GM12878 (cell line): Measurements from ENCODE around the gene C19orf33. TPM values are rescaled to one million over a fixed set of nuclear protein-coding genes. Genes with fewer than 3 reads are reported as not detected.

Experiments
- ATAC-seq: fragments of 200-7000 bp; cut with Tn5 transposase; 3 replicates; pipeline ENCODE4 v1.9.1; 2020; ENCODE audit warnings: mild to moderate bottlenecking, moderate library complexity
- BruUV-seq: library from RNA; stranded (reverse); fragments of 400-500 nt; replicated peaks from 2 replicates; lab custom pipeline; 2021; lab: Mats Ljungman, UMichigan
- CTCF ChIA-PET: fragments of 300-600 bp; sonication (Branson Sonifier 250); formaldehyde crosslinking; extraction: SDS; loops from one replicate; lab custom pipeline; 2021; ENCODE audit warnings: inconsistent platforms; lab: Yijun Ruan, JAX
- POLR2A ChIA-PET: fragments of 350-600 bp; formaldehyde crosslinking; extraction: SDS; loops from one replicate; lab custom pipeline; 2021; ENCODE audit warnings: inconsistent platforms; lab: Charles Lee
- RAD21 ChIA-PET: fragments of 300-600 bp; sonication (Branson Sonifier 250); formaldehyde crosslinking; loops from one replicate; lab custom pipeline; 2023; ENCODE audit warnings: antibody characterized with exemption; ENCODE audit not compliant: unreplicated experiment; lab: Charles Lee
- SMC1A ChIA-PET: fragments of 300-600 bp; sonication (Branson Sonifier 250); formaldehyde crosslinking; loops from one replicate; lab custom pipeline; 2023; ENCODE audit not compliant: unreplicated experiment, uncharacterized antibody; lab: Charles Lee
- DNase-seq: peaks from one replicate; pipeline ENCODE4 v3.0.0-alpha.2; 2011; ENCODE audit warnings: low read depth, low spot score
- FAIRE-seq: peaks from 3 replicates; lab custom pipeline; 2011; peaks lifted over from hg19 to GRCh38; lab: Jason Lieb, UNC
- H2AFZ ChIP-seq: 2 replicates; pipeline ENCODE4 v1.6.0; 2011; ENCODE audit warnings: low read depth, low read length, control low read depth; ENCODE audit not compliant: control insufficient read depth
- H3K27ac ChIP-seq: 2 replicates; pipeline ENCODE4 v1.5.1; 2011; ENCODE audit warnings: control low read depth; ENCODE audit not compliant: control insufficient read depth, insufficient read depth
- H3K27me3 ChIP-seq, 2 experiments: replicated peaks in 1 of 2; 2 replicates each; pipeline versions ENCODE4 v1.6.0 to v1.6.1; 2011; ENCODE audit warnings: low read length in 1 of 2; ENCODE audit not compliant: control insufficient read depth in 2 of 2, insufficient read depth in 2 of 2
- H3K36me3 ChIP-seq, 2 experiments: 2 replicates each; pipeline ENCODE4 v1.5.1; 2011; ENCODE audit warnings: low read length in 1 of 2; ENCODE audit not compliant: control insufficient read depth in 2 of 2, insufficient read depth in 2 of 2
- H3K4me1 ChIP-seq: 2 replicates; pipeline ENCODE4 v1.6.1; 2011; ENCODE audit warnings: mild to moderate bottlenecking, low read length, moderate library complexity, mixed read lengths; ENCODE audit not compliant: control insufficient read depth, insufficient read depth
- H3K4me2 ChIP-seq: 2 replicates; pipeline ENCODE4 v1.6.0; 2011; ENCODE audit warnings: control low read depth; ENCODE audit not compliant: control insufficient read depth, insufficient read depth
- H3K4me3 ChIP-seq: fragments of 200-600 bp; sonication (generic); 2 replicates; pipeline ENCODE4 v1.5.1; 2016
- H3K79me2 ChIP-seq: 2 replicates; pipeline ENCODE4 v1.6.0; 2011; ENCODE audit warnings: low read length; ENCODE audit not compliant: control insufficient read depth, insufficient read depth
- H3K9ac ChIP-seq: 2 replicates; pipeline ENCODE4 v1.8.0; 2011; ENCODE audit warnings: low read length, control low read depth, mixed read lengths; ENCODE audit not compliant: control insufficient read depth, insufficient read depth
- H3K9me3 ChIP-seq: replicated peaks from 3 replicates; pipeline ENCODE4 v1.5.1; 2011; ENCODE audit warnings: mild to moderate bottlenecking, low read length; ENCODE audit not compliant: control insufficient read depth, insufficient read depth
- H4K20me1 ChIP-seq: 2 replicates; pipeline ENCODE4 v1.6.0; 2011; ENCODE audit not compliant: control insufficient read depth, insufficient read depth
- EGR1 ChIP-seq, 2 experiments: IDR thresholded peaks; 1 replicate in 1 of 2; 2 replicates in 1 of 2; pipeline ENCODE4 v1.6.1; 2011 to 2012; ENCODE audit warnings: low read depth in 2 of 2, low read length in 2 of 2, borderline replicate concordance in 1 of 2, mild to moderate bottlenecking in 1 of 2, moderate library complexity in 1 of 2
- MTA2 ChIP-seq: fragments of 450-650 bp; IDR thresholded peaks from 2 replicates; pipeline ENCODE4 v1.6.1; 2016; ENCODE audit warnings: low read depth, mild to moderate bottlenecking, moderate library complexity
- MYB ChIP-seq: fragments of 150-350 bp; IDR thresholded peaks from 2 replicates; pipeline ENCODE4 v1.6.1; 2014; ENCODE audit warnings: mild to moderate bottlenecking, low read depth, low read length, borderline replicate concordance
- SMC3 ChIP-seq: IDR thresholded peaks from 2 replicates; pipeline ENCODE4 v1.6.1; 2011; ENCODE audit warnings: low read length, improper control_type of control experiment, borderline replicate concordance
- SRF ChIP-seq, 2 experiments: IDR thresholded peaks; 2 replicates each; pipeline ENCODE4 v1.6.1; 2011; ENCODE audit warnings: low read depth in 2 of 2, low read length in 2 of 2, mild to moderate bottlenecking in 1 of 2, moderate library complexity in 1 of 2
- WGBS: methylation state at CpG from one replicate; pipeline ENCODE4 v1.1.6; 2016; ENCODE audit warnings: low lambda C conversion rate; ENCODE audit not compliant: insufficient replicate concordance, insufficient coverage; ENCODE audit errors: missing lambda C conversion rate; 5-methylcytosine and 5-hydroxymethylcytosine counted together
- in situ Hi-C: fragments of 300-500 bp; cut with MboI; formaldehyde crosslinking; loops from 9 replicates; pipeline ENCODE4 v1.14.3; 2018; ENCODE audit warnings: mixed read lengths
- intact Hi-C: fragments of 100-400 bp; cut with micrococcal nuclease; formaldehyde crosslinking; loops from one replicate; pipeline ENCODE4 v1.14.2; 2022; ENCODE audit not compliant: unreplicated experiment
- polyA plus RNA-seq, 11 experiments: library from polyadenylated mRNA; depleted of rRNA in 4 of 11; unstranded in 6 of 11; stranded (reverse) in 5 of 11; fragments of >200 nt; fragmentation: Nextera tagmentation in 4 of 11; fragmentation: Illumina TruSeq in 1 of 11; extraction: Ambion mirVana in 4 of 11; extraction: Trizol in 1 of 11; gene quantifications; 1 replicate in 1 of 11; 2 replicates in 10 of 11; pipeline versions ENCODE4 v1.2.1 to v1.2.3, GENCODE V29; 2011 to 2016; ENCODE audit warnings: inconsistent platforms in 2 of 11, missing spikeins in 2 of 11, low read depth in 1 of 11
- total RNA-seq, 4 experiments: library from RNA; depleted of rRNA in 3 of 4; stranded (reverse); fragments of >200 nt in 3 of 4; fragmentation: Illumina TruSeq in 1 of 4; extraction: Trizol in 1 of 4; gene quantifications; 2 replicates each; pipeline versions ENCODE4 v1.2.1 to v1.2.3, GENCODE V29; 2013 to 2021
- TF ChIP-seq, protein P1 (sequence below): fragments of 450-650 bp; IDR thresholded peaks from 2 replicates; pipeline ENCODE4 v1.6.1; 2014; ENCODE audit warnings: mild to moderate bottlenecking
- TF ChIP-seq, protein P2 (sequence below): fragments of 450-650 bp; conservative IDR thresholded peaks from 2 replicates; pipeline ENCODE4 v1.6.1; 2017; ENCODE audit warnings: mild to moderate bottlenecking, moderate library complexity
- TF ChIP-seq, protein P3 (sequence below): IDR thresholded peaks from 2 replicates; pipeline ENCODE4 v1.6.1; 2012; ENCODE audit warnings: improper control_type of control experiment, low read depth, low read length; ENCODE audit not compliant: insufficient replicate concordance
- TF ChIP-seq, protein P4 (sequence below): IDR thresholded peaks from 2 replicates; pipeline ENCODE4 v1.6.1; 2011; ENCODE audit warnings: low read depth, low read length, improper control_type of control experiment, borderline replicate concordance
- TF ChIP-seq, protein P5 (sequence below): IDR thresholded peaks from 2 replicates; pipeline ENCODE4 v1.6.1; 2012; ENCODE audit warnings: low read depth, low read length, improper control_type of control experiment

Gene C19orf33
- total and polyA plus RNA-seq, 10 of the 15 experiments (the other 5 are each of a cell fraction or from before 2014, with no cell fraction given): 0.28 to 0.45 TPM; not detected in 8

DNA sequence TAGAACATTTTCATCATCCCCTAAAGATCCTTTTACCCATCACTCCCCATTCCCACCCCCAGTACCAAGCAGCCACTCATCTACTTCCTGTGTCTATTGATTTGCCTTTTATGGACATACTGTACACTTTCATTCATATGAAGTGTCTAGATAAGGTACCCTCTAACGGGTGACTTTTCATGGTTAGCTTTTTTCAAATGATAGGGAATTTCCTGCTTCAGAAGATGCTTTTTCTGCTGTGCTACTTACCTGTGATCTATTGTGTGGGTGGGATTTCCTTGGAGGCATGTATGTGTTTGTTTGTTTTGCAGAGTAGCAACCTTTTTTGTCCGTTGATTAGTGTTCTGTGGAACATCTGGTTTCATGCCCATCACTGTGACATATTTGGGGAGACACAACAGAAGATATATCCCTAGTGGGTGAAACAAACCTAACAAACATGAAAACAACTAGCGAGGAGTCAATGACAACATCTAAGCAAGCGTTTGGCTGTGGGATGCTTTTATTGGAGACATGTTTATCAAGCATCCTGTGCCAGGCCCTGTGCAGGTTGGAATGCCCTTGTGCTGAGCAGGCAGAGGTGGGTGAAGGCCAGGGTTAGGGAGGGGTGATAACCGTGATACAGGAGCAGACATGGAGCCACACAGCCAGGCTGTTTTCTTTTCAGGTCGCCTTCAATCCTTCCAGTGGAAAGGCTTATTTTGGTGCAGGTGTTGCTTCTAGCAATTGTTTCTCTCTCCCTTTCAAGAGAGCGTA lies 22.1 kb upstream of the C19orf33 start:
- TF ChIP-seq, protein P1, sequence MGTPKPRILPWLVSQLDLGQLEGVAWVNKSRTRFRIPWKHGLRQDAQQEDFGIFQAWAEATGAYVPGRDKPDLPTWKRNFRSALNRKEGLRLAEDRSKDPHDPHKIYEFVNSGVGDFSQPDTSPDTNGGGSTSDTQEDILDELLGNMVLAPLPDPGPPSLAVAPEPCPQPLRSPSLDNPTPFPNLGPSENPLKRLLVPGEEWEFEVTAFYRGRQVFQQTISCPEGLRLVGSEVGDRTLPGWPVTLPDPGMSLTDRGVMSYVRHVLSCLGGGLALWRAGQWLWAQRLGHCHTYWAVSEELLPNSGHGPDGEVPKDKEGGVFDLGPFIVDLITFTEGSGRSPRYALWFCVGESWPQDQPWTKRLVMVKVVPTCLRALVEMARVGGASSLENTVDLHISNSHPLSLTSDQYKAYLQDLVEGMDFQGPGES: no peak
- TF ChIP-seq SRF (IDR thresholded peaks at IDR 0.05; ENCODE audit: low read depth in 2 of 2, low read length in 2 of 2) (peak; percentile 48 to 92), MTA2 (no peak), MYB (no peak), SMC3 (no peak), EGR1 (IDR thresholded peaks at IDR 0.05; ENCODE audit: borderline replicate concordance in 1 of 2, low read depth in 2 of 2, low read length in 2 of 2) (0 out of 3 replicates have a peak, but pooled peaks of 1 of the 2 experiments have one; percentile 9)
- TF ChIP-seq, protein P2, sequence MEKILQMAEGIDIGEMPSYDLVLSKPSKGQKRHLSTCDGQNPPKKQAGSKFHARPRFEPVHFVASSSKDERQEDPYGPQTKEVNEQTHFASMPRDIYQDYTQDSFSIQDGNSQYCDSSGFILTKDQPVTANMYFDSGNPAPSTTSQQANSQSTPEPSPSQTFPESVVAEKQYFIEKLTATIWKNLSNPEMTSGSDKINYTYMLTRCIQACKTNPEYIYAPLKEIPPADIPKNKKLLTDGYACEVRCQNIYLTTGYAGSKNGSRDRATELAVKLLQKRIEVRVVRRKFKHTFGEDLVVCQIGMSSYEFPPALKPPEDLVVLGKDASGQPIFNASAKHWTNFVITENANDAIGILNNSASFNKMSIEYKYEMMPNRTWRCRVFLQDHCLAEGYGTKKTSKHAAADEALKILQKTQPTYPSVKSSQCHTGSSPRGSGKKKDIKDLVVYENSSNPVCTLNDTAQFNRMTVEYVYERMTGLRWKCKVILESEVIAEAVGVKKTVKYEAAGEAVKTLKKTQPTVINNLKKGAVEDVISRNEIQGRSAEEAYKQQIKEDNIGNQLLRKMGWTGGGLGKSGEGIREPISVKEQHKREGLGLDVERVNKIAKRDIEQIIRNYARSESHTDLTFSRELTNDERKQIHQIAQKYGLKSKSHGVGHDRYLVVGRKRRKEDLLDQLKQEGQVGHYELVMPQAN: no peak
- TF ChIP-seq, protein P3, sequence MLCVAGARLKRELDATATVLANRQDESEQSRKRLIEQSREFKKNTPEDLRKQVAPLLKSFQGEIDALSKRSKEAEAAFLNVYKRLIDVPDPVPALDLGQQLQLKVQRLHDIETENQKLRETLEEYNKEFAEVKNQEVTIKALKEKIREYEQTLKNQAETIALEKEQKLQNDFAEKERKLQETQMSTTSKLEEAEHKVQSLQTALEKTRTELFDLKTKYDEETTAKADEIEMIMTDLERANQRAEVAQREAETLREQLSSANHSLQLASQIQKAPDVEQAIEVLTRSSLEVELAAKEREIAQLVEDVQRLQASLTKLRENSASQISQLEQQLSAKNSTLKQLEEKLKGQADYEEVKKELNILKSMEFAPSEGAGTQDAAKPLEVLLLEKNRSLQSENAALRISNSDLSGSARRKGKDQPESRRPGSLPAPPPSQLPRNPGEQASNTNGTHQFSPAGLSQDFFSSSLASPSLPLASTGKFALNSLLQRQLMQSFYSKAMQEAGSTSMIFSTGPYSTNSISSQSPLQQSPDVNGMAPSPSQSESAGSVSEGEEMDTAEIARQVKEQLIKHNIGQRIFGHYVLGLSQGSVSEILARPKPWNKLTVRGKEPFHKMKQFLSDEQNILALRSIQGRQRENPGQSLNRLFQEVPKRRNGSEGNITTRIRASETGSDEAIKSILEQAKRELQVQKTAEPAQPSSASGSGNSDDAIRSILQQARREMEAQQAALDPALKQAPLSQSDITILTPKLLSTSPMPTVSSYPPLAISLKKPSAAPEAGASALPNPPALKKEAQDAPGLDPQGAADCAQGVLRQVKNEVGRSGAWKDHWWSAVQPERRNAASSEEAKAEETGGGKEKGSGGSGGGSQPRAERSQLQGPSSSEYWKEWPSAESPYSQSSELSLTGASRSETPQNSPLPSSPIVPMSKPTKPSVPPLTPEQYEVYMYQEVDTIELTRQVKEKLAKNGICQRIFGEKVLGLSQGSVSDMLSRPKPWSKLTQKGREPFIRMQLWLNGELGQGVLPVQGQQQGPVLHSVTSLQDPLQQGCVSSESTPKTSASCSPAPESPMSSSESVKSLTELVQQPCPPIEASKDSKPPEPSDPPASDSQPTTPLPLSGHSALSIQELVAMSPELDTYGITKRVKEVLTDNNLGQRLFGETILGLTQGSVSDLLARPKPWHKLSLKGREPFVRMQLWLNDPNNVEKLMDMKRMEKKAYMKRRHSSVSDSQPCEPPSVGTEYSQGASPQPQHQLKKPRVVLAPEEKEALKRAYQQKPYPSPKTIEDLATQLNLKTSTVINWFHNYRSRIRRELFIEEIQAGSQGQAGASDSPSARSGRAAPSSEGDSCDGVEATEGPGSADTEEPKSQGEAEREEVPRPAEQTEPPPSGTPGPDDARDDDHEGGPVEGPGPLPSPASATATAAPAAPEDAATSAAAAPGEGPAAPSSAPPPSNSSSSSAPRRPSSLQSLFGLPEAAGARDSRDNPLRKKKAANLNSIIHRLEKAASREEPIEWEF: no peak
- TF ChIP-seq, protein P4, sequence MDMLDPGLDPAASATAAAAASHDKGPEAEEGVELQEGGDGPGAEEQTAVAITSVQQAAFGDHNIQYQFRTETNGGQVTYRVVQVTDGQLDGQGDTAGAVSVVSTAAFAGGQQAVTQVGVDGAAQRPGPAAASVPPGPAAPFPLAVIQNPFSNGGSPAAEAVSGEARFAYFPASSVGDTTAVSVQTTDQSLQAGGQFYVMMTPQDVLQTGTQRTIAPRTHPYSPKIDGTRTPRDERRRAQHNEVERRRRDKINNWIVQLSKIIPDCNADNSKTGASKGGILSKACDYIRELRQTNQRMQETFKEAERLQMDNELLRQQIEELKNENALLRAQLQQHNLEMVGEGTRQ: no peak
- TF ChIP-seq, protein P5, sequence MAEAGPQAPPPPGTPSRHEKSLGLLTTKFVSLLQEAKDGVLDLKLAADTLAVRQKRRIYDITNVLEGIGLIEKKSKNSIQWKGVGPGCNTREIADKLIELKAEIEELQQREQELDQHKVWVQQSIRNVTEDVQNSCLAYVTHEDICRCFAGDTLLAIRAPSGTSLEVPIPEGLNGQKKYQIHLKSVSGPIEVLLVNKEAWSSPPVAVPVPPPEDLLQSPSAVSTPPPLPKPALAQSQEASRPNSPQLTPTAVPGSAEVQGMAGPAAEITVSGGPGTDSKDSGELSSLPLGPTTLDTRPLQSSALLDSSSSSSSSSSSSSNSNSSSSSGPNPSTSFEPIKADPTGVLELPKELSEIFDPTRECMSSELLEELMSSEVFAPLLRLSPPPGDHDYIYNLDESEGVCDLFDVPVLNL: no peak
- no TSS peak for BruUV-seq
- H2AFZ ChIP-seq: no peak overlapping the region

More for the DNA sequence above, 22.1 kb upstream of the C19orf33 start:
- Histone ChIP-seq H3K9ac (no peak overlapping the region), H3K4me2 (no peak overlapping the region), H3K4me1 (peaks cover 8% of the 10 kb centered on the region), H3K27ac (no peak overlapping the region), H3K36me3 (no peaks in the 10 kb centered on the region), H3K4me3 (no peak overlapping the region), H3K27me3 (no peaks in the 10 kb centered on the region; a peak in 1 of 4 replicates), H3K9me3 (no peaks in the 10 kb centered on the region), H3K79me2 (no peaks in the 10 kb centered on the region), H4K20me1 (no peaks in the 10 kb centered on the region)
- in situ Hi-C loops (no loop called here), intact Hi-C loops (no loop called here)
- WGBS: 56% methylated on average over 7 of the region's 7 CpGs
- ChIA-PET SMC1A (interaction anchor here (0.6 kb wide), 1 partner anchor 1438 kb away, joined by 3 read pairs; no protein-coding TSS in a partner anchor), RAD21 (no interaction called here), POLR2A (no interaction called here), CTCF (interaction anchor here (0.6 to 0.7 kb wide), 2 partner anchors 38 to 801 kb away, joined by 3 read pairs; no protein-coding TSS in a partner anchor)
- ATAC-seq: no peak
- no peak for FAIRE-seq
- DNase-seq: no peak
